Raji (cell line): ENCODE results near the gene KDSR.

Experiments used
- POLR2A ChIP-seq: IDR thresholded peaks from 2 replicates; pipeline ENCODE4 v1.6.1; 2011; ENCODE audit warnings: low read depth, low read length, control low read depth; ENCODE audit not compliant: insufficient read depth

KDSR gene

GRCh38 chr18:63306819-63307550 lies 60.0 kb downstream of the KDSR start:
- TF ChIP-seq POLR2A = no peak

- TF ChIP-seq POLR2A = no peak
These were observed 60.8 kb downstream of the KDSR start for GRCh38 chr18:63306249-63306648.

- no peak for TF ChIP-seq POLR2A
These were observed 63.5 kb downstream of the KDSR start for GRCh38 chr18:63303547-63303946.

- TF ChIP-seq POLR2A = no peak
These were observed 64.2 kb downstream of the KDSR start for GRCh38 chr18:63302636-63303405.

GRCh38 chr18:63302220-63302619 lies 64.8 kb downstream of the KDSR start:
- no peak for TF ChIP-seq POLR2A

GRCh38 chr18:63301434-63301833 lies 65.6 kb downstream of the KDSR start:
- TF ChIP-seq POLR2A = no peak

- no peak for TF ChIP-seq POLR2A
These were observed 66.9 kb downstream of the KDSR start for GRCh38 chr18:63299837-63300745.

- TF ChIP-seq POLR2A = no peak
These were observed 68.3 kb downstream of the KDSR start for GRCh38 chr18:63298400-63299365.

GRCh38 chr18:63297687-63298399 lies 69.2 kb downstream of the KDSR start:
- no peak for TF ChIP-seq POLR2A

GRCh38 chr18:63293935-63294334 lies 73.1 kb downstream of the KDSR start:
- no peak for TF ChIP-seq POLR2A

GRCh38 chr18:63292831-63293683 lies 73.9 kb downstream of the KDSR start:
- TF ChIP-seq POLR2A = no peak

GRCh38 chr18:63291278-63291677 lies 75.7 kb downstream of the KDSR start:
- no peak for TF ChIP-seq POLR2A

GRCh38 chr18:63290821-63291200 lies 76.2 kb downstream of the KDSR start:
- TF ChIP-seq POLR2A = no peak

- no peak for TF ChIP-seq POLR2A
These were observed 76.7 kb downstream of the KDSR start for GRCh38 chr18:63290166-63290820.
